ENCODE results near the gene HELZ.

The HELZ gene

GRCh38 chr17:67139784-67140665 is 105.0 kb downstream of the HELZ start:
- peaks cover 9% of the 10 kb centered on the region for H3K4me1 ChIP-seq (ENCODE audit: control insufficient read depth, insufficient read depth, low read depth, low read length)
- peak overlapping the region; percentile 34 for H4K91ac ChIP-seq (ENCODE audit: low read length)
- H3K9ac ChIP-seq (ENCODE audit: low read length): no peak overlapping the region
- H3K18ac ChIP-seq (ENCODE audit: low read depth in 1 of 2, low read length in 2 of 2): peak overlapping the region; percentile 19 to 25
- peak overlapping the region; percentile 49 for H4K8ac ChIP-seq (ENCODE audit: low read length)
- no peak overlapping the region for H2AFZ ChIP-seq (ENCODE audit: low read depth, low read length)
- no peak overlapping the region for H3K4me2 ChIP-seq (ENCODE audit: low read length, poor library complexity, severe bottlenecking)
- H3K9me3 ChIP-seq (ENCODE audit: control insufficient read depth, low read length): no peaks in the 10 kb centered on the region
- peaks cover 25% of the 10 kb centered on the region for H3K79me1 ChIP-seq (replicated peaks; ENCODE audit: low read length, poor library complexity, severe bottlenecking)
- H2BK15ac ChIP-seq (ENCODE audit: low read depth, poor library complexity, severe bottlenecking): peak overlapping the region; percentile 48
- H3K27ac ChIP-seq (ENCODE audit: low read length, poor library complexity, severe bottlenecking): peak overlapping the region; percentile 50
- H3K14ac ChIP-seq (ENCODE audit: low read length in 2 of 2): peak overlapping the region in 1 of 2 experiments; percentile 9
- no peaks in the 10 kb centered on the region for H3K27me3 ChIP-seq (ENCODE audit: control insufficient read depth in 1 of 2, insufficient read depth in 1 of 2, low read length in 2 of 2)
- 64% methylated on average over 8 of the region's 10 CpGs for WGBS
- H3K23ac ChIP-seq (ENCODE audit: low read length in 2 of 2): no peak overlapping the region
- H3K4ac ChIP-seq (ENCODE audit: low read depth in 1 of 2, low read length in 2 of 2): no peak overlapping the region
- no peak overlapping the region for H3K4me3 ChIP-seq (ENCODE audit: insufficient read depth in 1 of 2, low read depth in 1 of 2, low read length in 2 of 2)
- peak overlapping the region; percentile 79 for H2AK5ac ChIP-seq (ENCODE audit: low read length, severe bottlenecking)
- H2BK5ac ChIP-seq (ENCODE audit: low read depth, low read length, poor library complexity, severe bottlenecking): no peak overlapping the region
- peak; percentile 43 for DNase-seq
- H3K36me3 ChIP-seq (ENCODE audit: control insufficient read depth in 1 of 2, insufficient read depth in 2 of 2, low read depth in 1 of 2, low read length in 2 of 2): peaks cover 8 to 65% of the 10 kb centered on the region in 2 experiments
- H2BK12ac ChIP-seq (ENCODE audit: low read length in 2 of 2): no peak overlapping the region
- H2BK120ac ChIP-seq (ENCODE audit: low read depth, low read length): no peak overlapping the region

GRCh38 chr17:67139289-67139688 is 105.7 kb downstream of the HELZ start:
- Histone ChIP-seq H3K4me1 (ENCODE audit: control insufficient read depth, insufficient read depth, low read depth, low read length) (peaks cover 9% of the 10 kb centered on the region), H3K9ac (ENCODE audit: low read length) (no peak overlapping the region), H4K8ac (ENCODE audit: low read length) (no peak overlapping the region), H3K23ac (ENCODE audit: low read length in 2 of 2) (no peak overlapping the region), H2BK120ac (ENCODE audit: low read depth, low read length) (no peak overlapping the region), H3K36me3 (ENCODE audit: control insufficient read depth in 1 of 2, insufficient read depth in 2 of 2, low read depth in 1 of 2, low read length in 2 of 2) (peaks cover 8 to 59% of the 10 kb centered on the region in 2 experiments), H3K27me3 (ENCODE audit: control insufficient read depth in 1 of 2, insufficient read depth in 1 of 2, low read length in 2 of 2) (no peaks in the 10 kb centered on the region), H2AFZ (ENCODE audit: low read depth, low read length) (no peak overlapping the region), H2BK15ac (ENCODE audit: low read depth, poor library complexity, severe bottlenecking) (no peak overlapping the region), H3K4ac (ENCODE audit: low read depth in 1 of 2, low read length in 2 of 2) (no peak overlapping the region), H3K4me3 (ENCODE audit: insufficient read depth in 1 of 2, low read depth in 1 of 2, low read length in 2 of 2) (no peak overlapping the region), H2BK12ac (ENCODE audit: low read length in 2 of 2) (no peak overlapping the region), H3K14ac (ENCODE audit: low read length in 2 of 2) (no peak overlapping the region), H2BK5ac (ENCODE audit: low read depth, low read length, poor library complexity, severe bottlenecking) (no peak overlapping the region), H3K18ac (ENCODE audit: low read depth in 1 of 2, low read length in 2 of 2) (no peak overlapping the region), H3K4me2 (ENCODE audit: low read length, poor library complexity, severe bottlenecking) (no peak overlapping the region), H3K79me1 (replicated peaks; ENCODE audit: low read length, poor library complexity, severe bottlenecking) (peaks cover 20% of the 10 kb centered on the region), H2AK5ac (ENCODE audit: low read length, severe bottlenecking) (peak overlapping the region; percentile 47), H3K27ac (ENCODE audit: low read length, poor library complexity, severe bottlenecking) (no peak overlapping the region), H3K9me3 (ENCODE audit: control insufficient read depth, low read length) (no peaks in the 10 kb centered on the region), H4K91ac (ENCODE audit: low read length) (no peak overlapping the region)
- peak; percentile 22 for DNase-seq
- no CpG with 5 or more reads among the region's 1 CpG for WGBS

GRCh38 chr17:67138392-67138791 is 106.6 kb downstream of the HELZ start:
- H3K36me3 ChIP-seq (ENCODE audit: control insufficient read depth in 1 of 2, insufficient read depth in 2 of 2, low read depth in 1 of 2, low read length in 2 of 2): peaks cover 8 to 59% of the 10 kb centered on the region in 2 experiments
- no peak overlapping the region for H3K14ac ChIP-seq (ENCODE audit: low read length in 2 of 2)
- no peak overlapping the region for H3K4ac ChIP-seq (ENCODE audit: low read depth in 1 of 2, low read length in 2 of 2)
- no peak overlapping the region for H3K9ac ChIP-seq (ENCODE audit: low read length)
- no peak overlapping the region for H2AFZ ChIP-seq (ENCODE audit: low read depth, low read length)
- no peak for DNase-seq
- no peak overlapping the region for H2BK120ac ChIP-seq (ENCODE audit: low read depth, low read length)
- H3K27ac ChIP-seq (ENCODE audit: low read length, poor library complexity, severe bottlenecking): no peak overlapping the region
- H2AK5ac ChIP-seq (ENCODE audit: low read length, severe bottlenecking): no peak overlapping the region
- no peak overlapping the region for H3K4me2 ChIP-seq (ENCODE audit: low read length, poor library complexity, severe bottlenecking)
- no peak overlapping the region for H3K23ac ChIP-seq (ENCODE audit: low read length in 2 of 2)
- peaks cover 19% of the 10 kb centered on the region for H3K79me1 ChIP-seq (replicated peaks; ENCODE audit: low read length, poor library complexity, severe bottlenecking)
- H2BK5ac ChIP-seq (ENCODE audit: low read depth, low read length, poor library complexity, severe bottlenecking): no peak overlapping the region
- no peak overlapping the region for H4K8ac ChIP-seq (ENCODE audit: low read length)
- peaks cover 11% of the 10 kb centered on the region for H3K4me1 ChIP-seq (ENCODE audit: control insufficient read depth, insufficient read depth, low read depth, low read length)
- no peak overlapping the region for H2BK12ac ChIP-seq (ENCODE audit: low read length in 2 of 2)
- no peaks in the 10 kb centered on the region for H3K9me3 ChIP-seq (ENCODE audit: control insufficient read depth, low read length)
- H4K91ac ChIP-seq (ENCODE audit: low read length): no peak overlapping the region
- H3K18ac ChIP-seq (ENCODE audit: low read depth in 1 of 2, low read length in 2 of 2): no peak overlapping the region
- H3K4me3 ChIP-seq (ENCODE audit: insufficient read depth in 1 of 2, low read depth in 1 of 2, low read length in 2 of 2): no peak overlapping the region
- no peaks in the 10 kb centered on the region for H3K27me3 ChIP-seq (ENCODE audit: control insufficient read depth in 1 of 2, insufficient read depth in 1 of 2, low read length in 2 of 2)
- no peak overlapping the region for H2BK15ac ChIP-seq (ENCODE audit: low read depth, poor library complexity, severe bottlenecking)

GRCh38 chr17:67137860-67138259 is 107.1 kb downstream of the HELZ start:
- no peak overlapping the region for H3K23ac ChIP-seq (ENCODE audit: low read length in 2 of 2)
- peaks cover 12% of the 10 kb centered on the region for H3K4me1 ChIP-seq (ENCODE audit: control insufficient read depth, insufficient read depth, low read depth, low read length)
- H3K9ac ChIP-seq (ENCODE audit: low read length): no peak overlapping the region
- no peak overlapping the region for H2BK15ac ChIP-seq (ENCODE audit: low read depth, poor library complexity, severe bottlenecking)
- no peak overlapping the region for H3K18ac ChIP-seq (ENCODE audit: low read depth in 1 of 2, low read length in 2 of 2)
- no peak overlapping the region for H4K91ac ChIP-seq (ENCODE audit: low read length)
- H2BK12ac ChIP-seq (ENCODE audit: low read length in 2 of 2): no peak overlapping the region
- no peak overlapping the region for H2AFZ ChIP-seq (ENCODE audit: low read depth, low read length)
- no peaks in the 10 kb centered on the region for H3K9me3 ChIP-seq (ENCODE audit: control insufficient read depth, low read length)
- H2AK5ac ChIP-seq (ENCODE audit: low read length, severe bottlenecking): no peak overlapping the region
- no peak overlapping the region for H3K4ac ChIP-seq (ENCODE audit: low read depth in 1 of 2, low read length in 2 of 2)
- no peak overlapping the region for H4K8ac ChIP-seq (ENCODE audit: low read length)
- no peak overlapping the region for H3K4me2 ChIP-seq (ENCODE audit: low read length, poor library complexity, severe bottlenecking)
- H3K14ac ChIP-seq (ENCODE audit: low read length in 2 of 2): no peak overlapping the region
- no peaks in the 10 kb centered on the region for H3K27me3 ChIP-seq (ENCODE audit: control insufficient read depth in 1 of 2, insufficient read depth in 1 of 2, low read length in 2 of 2)
- H2BK120ac ChIP-seq (ENCODE audit: low read depth, low read length): no peak overlapping the region
- WGBS: over 99% methylated on average over 4 of the region's 5 CpGs
- H2BK5ac ChIP-seq (ENCODE audit: low read depth, low read length, poor library complexity, severe bottlenecking): no peak overlapping the region
- no peak for DNase-seq
- H3K36me3 ChIP-seq (ENCODE audit: control insufficient read depth in 1 of 2, insufficient read depth in 2 of 2, low read depth in 1 of 2, low read length in 2 of 2): peaks cover 8 to 59% of the 10 kb centered on the region in 2 experiments
- H3K4me3 ChIP-seq (ENCODE audit: insufficient read depth in 1 of 2, low read depth in 1 of 2, low read length in 2 of 2): no peak overlapping the region
- H3K27ac ChIP-seq (ENCODE audit: low read length, poor library complexity, severe bottlenecking): no peak overlapping the region
- peaks cover 15% of the 10 kb centered on the region for H3K79me1 ChIP-seq (replicated peaks; ENCODE audit: low read length, poor library complexity, severe bottlenecking)

Data from mesenchymal stem cell (in vitro differentiated cells and primary cell).